IMR-90 (cell line): Measurements from ENCODE around the gene MPND. TPM values are rescaled to one million over a fixed set of nuclear protein-coding genes. Genes with fewer than 3 reads are reported as not detected.

Experiments
- ATAC-seq: fragments of 200-7000 bp; cut with Tn5 transposase; 2 replicates; pipeline ENCODE4 v1.9.1; 2020; ENCODE audit warnings: low read depth, mild to moderate bottlenecking, moderate library complexity
- BruUV-seq: library from RNA; stranded (reverse); fragments of 400-500 nt; replicated peaks from 2 replicates; lab custom pipeline; 2021; lab: Mats Ljungman, UMichigan
- CTCF ChIA-PET: fragments of 300-600 bp; formaldehyde crosslinking; extraction: SDS; loops from one replicate; lab custom pipeline; 2021; ENCODE audit warnings: antibody characterized with exemption; lab: Yijun Ruan, JAX
- POLR2A ChIA-PET: fragments of 300-600 bp; sonication (Branson Sonifier 250); formaldehyde crosslinking; loops from one replicate; lab custom pipeline; 2022; ENCODE audit warnings: antibody characterized with exemption; ENCODE audit not compliant: unreplicated experiment; lab: Charles Lee
- DNase-seq: peaks from one replicate; pipeline ENCODE4 v3.0.0; 2013
- H2AFZ ChIP-seq: replicated peaks from 2 replicates; pipeline ENCODE3; 2013; ENCODE audit warnings: low read length, mild to moderate bottlenecking; ENCODE audit not compliant: poor library complexity
- H2AK5ac ChIP-seq: 2 replicates; pipeline ENCODE4 v1.6.1; 2013; ENCODE audit warnings: low read depth, low read length, inconsistent platforms
- H2AK9ac ChIP-seq: replicated peaks from 2 replicates; pipeline ENCODE3; 2013; ENCODE audit warnings: mild to moderate bottlenecking, low read depth, low read length, moderate library complexity; ENCODE audit not compliant: poor library complexity
- H2BK120ac ChIP-seq: 2 replicates; pipeline ENCODE4 v1.6.1; 2013; ENCODE audit warnings: low read depth, low read length, inconsistent platforms
- H2BK15ac ChIP-seq: 3 replicates; pipeline ENCODE4 v1.6.1; 2013; ENCODE audit warnings: low read depth, low read length, inconsistent platforms
- H2BK20ac ChIP-seq: 2 replicates; pipeline ENCODE4 v1.6.1; 2013; ENCODE audit warnings: low read depth, mild to moderate bottlenecking, inconsistent platforms, low read length, moderate library complexity
- H2BK5ac ChIP-seq: 2 replicates; pipeline ENCODE4 v1.6.1; 2013; ENCODE audit warnings: mild to moderate bottlenecking, low read depth, low read length, inconsistent platforms; ENCODE audit not compliant: poor library complexity, severe bottlenecking
- H3K14ac ChIP-seq: replicated peaks from 2 replicates; pipeline ENCODE4 v1.6.1; 2013; ENCODE audit warnings: low read depth, low read length, inconsistent platforms
- H3K18ac ChIP-seq: 2 replicates; pipeline ENCODE4 v1.6.1; 2013; ENCODE audit warnings: low read depth, low read length, control low read depth
- H3K23ac ChIP-seq: 2 replicates; pipeline ENCODE4 v1.6.1; 2013; ENCODE audit warnings: low read depth, low read length, inconsistent platforms
- H3K27ac ChIP-seq: 2 replicates; pipeline ENCODE4 v1.5.1; 2013; ENCODE audit warnings: mild to moderate bottlenecking, control low read depth, low read length; ENCODE audit not compliant: insufficient read depth
- H3K27me3 ChIP-seq: 2 replicates; pipeline ENCODE4 v1.6.1; 2013; ENCODE audit warnings: low read length; ENCODE audit not compliant: control insufficient read depth, insufficient read depth
- H3K36me3 ChIP-seq: 2 replicates; pipeline ENCODE4 v1.6.1; 2013; ENCODE audit warnings: low read length, mixed read lengths; ENCODE audit not compliant: control insufficient read depth, insufficient read depth
- H3K4ac ChIP-seq: 2 replicates; pipeline ENCODE4 v1.6.1; 2013; ENCODE audit warnings: low read depth, low read length, inconsistent platforms
- H3K4me1 ChIP-seq: 2 replicates; pipeline ENCODE4 v1.6.1; 2013; ENCODE audit warnings: low read length, mixed read lengths; ENCODE audit not compliant: control insufficient read depth, insufficient read depth
- H3K4me2 ChIP-seq: 2 replicates; pipeline ENCODE4 v1.6.1; 2013; ENCODE audit warnings: low read depth, mild to moderate bottlenecking, control low read depth, low read length, moderate library complexity
- H3K4me3 ChIP-seq: 2 replicates; pipeline ENCODE4 v1.5.1; 2013; ENCODE audit warnings: low read depth, mild to moderate bottlenecking, control low read depth, low read length, moderate library complexity; ENCODE audit not compliant: insufficient read depth
- H3K56ac ChIP-seq: 2 replicates; pipeline ENCODE4 v1.6.1; 2013; ENCODE audit warnings: low read length, inconsistent platforms; ENCODE audit not compliant: insufficient read depth; ENCODE audit errors: extremely low read depth
- H3K79me1 ChIP-seq, 2 experiments: 2 replicates each; pipeline ENCODE4 v1.6.1; 2013; ENCODE audit warnings: low read length in 2 of 2, inconsistent platforms in 1 of 2, low read depth in 1 of 2
- H3K9ac ChIP-seq: 2 replicates; pipeline ENCODE4 v1.6.1; 2013; ENCODE audit warnings: low read depth, low read length, control low read depth
- H3K9me1 ChIP-seq: 2 replicates; pipeline ENCODE4 v1.6.1; 2013; ENCODE audit warnings: low read length, inconsistent platforms; ENCODE audit not compliant: insufficient read depth
- H3K9me3 ChIP-seq: 2 replicates; pipeline ENCODE4 v1.6.1; 2013; ENCODE audit warnings: low read length; ENCODE audit not compliant: control insufficient read depth, insufficient read depth
- H4K20me1 ChIP-seq: 2 replicates; pipeline ENCODE4 v1.6.1; 2013; ENCODE audit warnings: low read length, inconsistent platforms; ENCODE audit not compliant: insufficient read depth
- H4K5ac ChIP-seq: 2 replicates; pipeline ENCODE4 v1.6.1; 2013; ENCODE audit warnings: mild to moderate bottlenecking, low read depth, low read length, control low read depth
- H4K8ac ChIP-seq, 2 experiments: 2 replicates each; pipeline ENCODE4 v1.6.1; 2013; ENCODE audit warnings: low read depth in 2 of 2, low read length in 2 of 2, control low read depth in 1 of 2, inconsistent platforms in 1 of 2
- H4K91ac ChIP-seq: 2 replicates; pipeline ENCODE4 v1.6.1; 2013; ENCODE audit warnings: low read depth, low read length, inconsistent platforms; ENCODE audit not compliant: insufficient read depth
- BHLHE40 ChIP-seq: fragments of 150-350 bp; IDR thresholded peaks from 2 replicates; pipeline ENCODE4 v1.6.1; 2016; ENCODE audit warnings: mild to moderate bottlenecking, low read depth, low read length
- CEBPB ChIP-seq: IDR thresholded peaks from 2 replicates; pipeline ENCODE4 v1.6.1; 2012; ENCODE audit warnings: low read depth, low read length, improper control_type of control experiment
- CHD1 ChIP-seq: IDR thresholded peaks from 2 replicates; pipeline ENCODE4 v1.6.1; 2012; ENCODE audit warnings: low read depth, low read length, improper control_type of control experiment
- FOS ChIP-seq: fragments of 150-350 bp; IDR thresholded peaks from 2 replicates; pipeline ENCODE4 v1.6.1; 2016; ENCODE audit warnings: low read depth, low read length
- MAFK ChIP-seq: IDR thresholded peaks from 2 replicates; pipeline ENCODE4 v1.6.1; 2012; ENCODE audit warnings: low read depth, low read length, improper control_type of control experiment
- MAZ ChIP-seq: IDR thresholded peaks from 2 replicates; pipeline ENCODE4 v1.6.1; 2012; ENCODE audit warnings: low read depth, mild to moderate bottlenecking, low read length, improper control_type of control experiment, moderate library complexity, borderline replicate concordance
- MXI1 ChIP-seq: IDR thresholded peaks from 2 replicates; pipeline ENCODE4 v1.6.1; 2012; ENCODE audit warnings: low read depth, mild to moderate bottlenecking, low read length, moderate library complexity, borderline replicate concordance
- NFE2L2 ChIP-seq: fragments of 150-350 bp; IDR thresholded peaks from 2 replicates; pipeline ENCODE4 v1.6.1; 2016; ENCODE audit warnings: low read depth, mild to moderate bottlenecking, low read length
- POLR2A ChIP-seq: IDR thresholded peaks from 2 replicates; pipeline ENCODE4 v1.6.1; 2012; ENCODE audit warnings: mild to moderate bottlenecking, low read depth, low read length
- RAD21 ChIP-seq: IDR thresholded peaks from 2 replicates; pipeline ENCODE4 v1.6.1; 2012; ENCODE audit warnings: low read length, improper control_type of control experiment
- RCOR1 ChIP-seq: IDR thresholded peaks from 2 replicates; pipeline ENCODE4 v1.6.1; 2012; ENCODE audit warnings: mild to moderate bottlenecking, low read length, improper control_type of control experiment; ENCODE audit not compliant: insufficient replicate concordance
- RFX5 ChIP-seq: IDR thresholded peaks from 2 replicates; pipeline ENCODE4 v1.8.0; 2012; ENCODE audit warnings: low read depth, mild to moderate bottlenecking, low read length, moderate library complexity
- SMC3 ChIP-seq: fragments of 150-350 bp; IDR thresholded peaks from 2 replicates; pipeline ENCODE4 v1.6.1; 2016; ENCODE audit warnings: low read depth, mild to moderate bottlenecking, antibody characterized with exemption, low read length, moderate library complexity
- WGBS, 2 experiments: methylation state at CpG; one replicate each; pipeline versions ENCODE4 v1.1.5 to v1.1.7; 2013; ENCODE audit warnings: missing lambda C conversion rate in 2 of 2; ENCODE audit not compliant: insufficient read length in 1 of 2; ENCODE audit errors: extremely low coverage in 2 of 2; 5-methylcytosine and 5-hydroxymethylcytosine counted together
- dilution Hi-C: fragments of 300-500 bp; cut with HindIII; formaldehyde crosslinking; loops from one replicate; pipeline ENCODE4 v1.14.3; 2018; ENCODE audit warnings: low sequenced_read_pairs; ENCODE audit not compliant: unreplicated experiment
- in situ Hi-C: fragments of 300-500 bp; cut with MboI; formaldehyde crosslinking; loops from 3 replicates; pipeline ENCODE4 v1.14.3; 2019; ENCODE audit warnings: low sequenced_read_pairs, inconsistent platforms, mixed read lengths
- intact Hi-C: fragments of 100-400 bp; cut with micrococcal nuclease; formaldehyde crosslinking; loops from 2 replicates; pipeline ENCODE4 v1.10.0; 2022
- polyA plus RNA-seq, 3 experiments: library from polyadenylated mRNA; depleted of rRNA; stranded (reverse); fragments of >200 nt; gene quantifications; 2 replicates each; pipeline ENCODE4 v1.2.3, GENCODE V29; 2012; ENCODE audit warnings: low replicate concordance in 1 of 3
- total RNA-seq: library from RNA; depleted of rRNA; stranded (reverse); fragments of >200 nt; gene quantifications from 2 replicates; pipeline ENCODE4 v1.2.3, GENCODE V29; 2012
- TF ChIP-seq, protein P1 (sequence below): fragments of 150-350 bp; IDR thresholded peaks from 2 replicates; pipeline ENCODE4 v1.6.1; 2016; ENCODE audit warnings: low read depth, mild to moderate bottlenecking, low read length, moderate library complexity, borderline replicate concordance
- TF ChIP-seq, protein P2 (sequence below): fragments of 150-350 bp; IDR thresholded peaks from 2 replicates; pipeline ENCODE4 v1.6.1; 2017; ENCODE audit warnings: mild to moderate bottlenecking, antibody characterized with exemption, low read length, low read depth
- TF ChIP-seq, protein P3 (sequence below): conservative IDR thresholded peaks from 2 replicates; pipeline ENCODE4 v1.5.1; 2012; ENCODE audit warnings: mild to moderate bottlenecking, low read depth, low read length, improper control_type of control experiment

MPND gene
- total and polyA plus RNA-seq, 2 of the 4 experiments (the other 2 are of a cell fraction) = 2.3 to 8.1 TPM

DNA sequence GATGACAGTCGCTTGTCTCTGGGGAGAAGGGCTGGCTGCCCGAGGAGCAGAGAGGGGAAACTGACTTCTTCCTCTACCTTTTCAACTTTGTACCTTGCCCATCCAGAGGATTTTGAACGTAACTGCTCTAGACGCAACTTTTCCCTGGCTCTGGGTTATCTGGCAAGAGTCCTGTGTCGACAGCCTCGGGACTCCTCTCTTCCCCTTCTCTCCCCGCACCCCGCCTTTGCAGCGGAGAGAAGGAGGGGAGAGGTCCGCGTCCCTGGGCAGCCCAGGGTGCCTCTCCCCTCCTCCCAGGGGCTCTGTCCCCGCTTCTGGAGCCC, 56.4 kb downstream of the MPND start:
- DNase-seq (no peak), ATAC-seq (peak; percentile 5)
- peak overlapping the region; percentile 100 for H3K23ac ChIP-seq
- peaks cover 20% of the 10 kb centered on the region for H3K9me1 ChIP-seq
- H2BK20ac ChIP-seq = peak overlapping the region; percentile 52; the same call in 1 of the 2 replicates
- dilution Hi-C loops (no loop called here), in situ Hi-C loops (no loop called here), intact Hi-C loops (loop anchor here (1.0 kb wide), 1 partner anchor 132 kb away; no protein-coding TSS in a partner anchor)
- peak overlapping the region; percentile 91 for H3K9ac ChIP-seq
- TF ChIP-seq CHD1 (0 out of 2 replicates have a peak, but pooled peaks have one; percentile 34), BHLHE40 (no peak), SMC3 (no peak), CEBPB (no peak), MXI1 (no peak), MAFK (no peak), POLR2A (no peak), FOS (no peak), MAZ (no peak), RCOR1 (no peak), RAD21 (peak; percentile 2; the same call in 1 of the 2 replicates), NFE2L2 (no peak), RFX5 (no peak)
- TF ChIP-seq, protein P1, sequence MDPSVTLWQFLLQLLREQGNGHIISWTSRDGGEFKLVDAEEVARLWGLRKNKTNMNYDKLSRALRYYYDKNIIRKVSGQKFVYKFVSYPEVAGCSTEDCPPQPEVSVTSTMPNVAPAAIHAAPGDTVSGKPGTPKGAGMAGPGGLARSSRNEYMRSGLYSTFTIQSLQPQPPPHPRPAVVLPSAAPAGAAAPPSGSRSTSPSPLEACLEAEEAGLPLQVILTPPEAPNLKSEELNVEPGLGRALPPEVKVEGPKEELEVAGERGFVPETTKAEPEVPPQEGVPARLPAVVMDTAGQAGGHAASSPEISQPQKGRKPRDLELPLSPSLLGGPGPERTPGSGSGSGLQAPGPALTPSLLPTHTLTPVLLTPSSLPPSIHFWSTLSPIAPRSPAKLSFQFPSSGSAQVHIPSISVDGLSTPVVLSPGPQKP = no peak
- TF ChIP-seq, protein P2, sequence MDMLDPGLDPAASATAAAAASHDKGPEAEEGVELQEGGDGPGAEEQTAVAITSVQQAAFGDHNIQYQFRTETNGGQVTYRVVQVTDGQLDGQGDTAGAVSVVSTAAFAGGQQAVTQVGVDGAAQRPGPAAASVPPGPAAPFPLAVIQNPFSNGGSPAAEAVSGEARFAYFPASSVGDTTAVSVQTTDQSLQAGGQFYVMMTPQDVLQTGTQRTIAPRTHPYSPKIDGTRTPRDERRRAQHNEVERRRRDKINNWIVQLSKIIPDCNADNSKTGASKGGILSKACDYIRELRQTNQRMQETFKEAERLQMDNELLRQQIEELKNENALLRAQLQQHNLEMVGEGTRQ = no peak
- TF ChIP-seq, protein P3, sequence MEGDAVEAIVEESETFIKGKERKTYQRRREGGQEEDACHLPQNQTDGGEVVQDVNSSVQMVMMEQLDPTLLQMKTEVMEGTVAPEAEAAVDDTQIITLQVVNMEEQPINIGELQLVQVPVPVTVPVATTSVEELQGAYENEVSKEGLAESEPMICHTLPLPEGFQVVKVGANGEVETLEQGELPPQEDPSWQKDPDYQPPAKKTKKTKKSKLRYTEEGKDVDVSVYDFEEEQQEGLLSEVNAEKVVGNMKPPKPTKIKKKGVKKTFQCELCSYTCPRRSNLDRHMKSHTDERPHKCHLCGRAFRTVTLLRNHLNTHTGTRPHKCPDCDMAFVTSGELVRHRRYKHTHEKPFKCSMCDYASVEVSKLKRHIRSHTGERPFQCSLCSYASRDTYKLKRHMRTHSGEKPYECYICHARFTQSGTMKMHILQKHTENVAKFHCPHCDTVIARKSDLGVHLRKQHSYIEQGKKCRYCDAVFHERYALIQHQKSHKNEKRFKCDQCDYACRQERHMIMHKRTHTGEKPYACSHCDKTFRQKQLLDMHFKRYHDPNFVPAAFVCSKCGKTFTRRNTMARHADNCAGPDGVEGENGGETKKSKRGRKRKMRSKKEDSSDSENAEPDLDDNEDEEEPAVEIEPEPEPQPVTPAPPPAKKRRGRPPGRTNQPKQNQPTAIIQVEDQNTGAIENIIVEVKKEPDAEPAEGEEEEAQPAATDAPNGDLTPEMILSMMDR = no peak
- H2AK9ac ChIP-seq = peak overlapping the region; percentile 100
- H3K56ac ChIP-seq = peak overlapping the region; percentile 81
- peaks cover 7% of the 10 kb centered on the region; the same call in 1 of the 2 replicates for H3K36me3 ChIP-seq
- H3K14ac ChIP-seq = peak overlapping the region; percentile 99
- peak overlapping the region; percentile 95 for H3K4me2 ChIP-seq
- peak overlapping the region; percentile 94 for H3K4me3 ChIP-seq
- H2AFZ ChIP-seq = peak overlapping the region; percentile 86
- H4K5ac ChIP-seq = peak overlapping the region; percentile 0; the same call in 1 of the 2 replicates
- peak overlapping the region; percentile 0; the same call in 1 of the 2 replicates for H3K18ac ChIP-seq
- peaks cover 54% of the 10 kb centered on the region for H4K20me1 ChIP-seq
- no peaks in the 10 kb centered on the region for H3K9me3 ChIP-seq
- H3K79me1 ChIP-seq = peaks cover 12 to 60% of the 10 kb centered on the region in 2 experiments; a peak in 3 of 4 replicates
- WGBS, 2 experiments = 0% methylated on average over 1 of the region's 12 CpGs; no CpG with 5 or more reads in 1 of the 2 experiments
- peak overlapping the region; percentile 92 for H3K4ac ChIP-seq
- H2BK5ac ChIP-seq = peak overlapping the region; percentile 74
- H3K4me1 ChIP-seq = peaks cover 14% of the 10 kb centered on the region
- no peaks in the 10 kb centered on the region for H3K27me3 ChIP-seq
- peak overlapping the region; percentile 22 for H4K91ac ChIP-seq
- BruUV-seq = no TSS peak
- POLR2A ChIA-PET = no interaction called here
- H4K8ac ChIP-seq = peak overlapping the region in 1 of 2 experiments; percentile 70; a peak in 1 of 4 replicates
- H2AK5ac ChIP-seq = peak overlapping the region; percentile 98
- H2BK120ac ChIP-seq = peak overlapping the region; percentile 2; the same call in 1 of the 2 replicates
- H3K27ac ChIP-seq = peak overlapping the region; percentile 90
- CTCF ChIA-PET = interaction anchor here (0.6 to 0.8 kb wide), 3 partner anchors 9 to 188 kb away, joined by 7 to 10 read pairs (median 7); no protein-coding TSS in a partner anchor
- H2BK15ac ChIP-seq = 0 out of 3 replicates have a peak overlapping the region, but pooled peaks have one; percentile 23
